HEK293T (cell line): Measurements from ENCODE around the gene TMEM229A.

Source experiments
- ARNT ChIP-seq: fragments of 450-650 bp; IDR thresholded peaks from 2 replicates; pipeline ENCODE4 v1.6.1; 2017; ENCODE audit warnings: mild to moderate bottlenecking
- BHLHE40 ChIP-seq: fragments of 450-650 bp; IDR thresholded peaks from 2 replicates; pipeline ENCODE4 v1.6.1; 2016; ENCODE audit warnings: mild to moderate bottlenecking, moderate library complexity, borderline replicate concordance
- ELF4 ChIP-seq: fragments of 450-650 bp; IDR thresholded peaks from 2 replicates; pipeline ENCODE4 v1.6.1; 2017; ENCODE audit warnings: antibody characterized with exemption
- FOXA1 ChIP-seq: fragments of 450-650 bp; IDR thresholded peaks from 2 replicates; pipeline ENCODE4 v1.6.1; 2016; ENCODE audit warnings: mild to moderate bottlenecking
- FOXK2 ChIP-seq: fragments of 450-650 bp; IDR thresholded peaks from 2 replicates; pipeline ENCODE4 v1.6.1; 2016; ENCODE audit warnings: mild to moderate bottlenecking
- HDGF ChIP-seq: fragments of 450-650 bp; IDR thresholded peaks from 2 replicates; pipeline ENCODE4 v1.6.1; 2017; ENCODE audit warnings: antibody characterized with exemption, borderline replicate concordance
- NFRKB ChIP-seq: fragments of 450-650 bp; IDR thresholded peaks from 2 replicates; pipeline ENCODE4 v1.6.1; 2016; ENCODE audit warnings: mild to moderate bottlenecking, moderate library complexity
- PKNOX1 ChIP-seq: fragments of 450-650 bp; IDR thresholded peaks from 2 replicates; pipeline ENCODE4 v1.6.1; 2016
- SP1 ChIP-seq: fragments of 450-650 bp; IDR thresholded peaks from 2 replicates; pipeline ENCODE4 v1.6.1; 2017
- SUZ12 ChIP-seq: fragments of 450-650 bp; IDR thresholded peaks from 2 replicates; pipeline ENCODE4 v1.6.1; 2016; ENCODE audit warnings: mild to moderate bottlenecking
- ZNF384 ChIP-seq: fragments of 450-650 bp; IDR thresholded peaks from 2 replicates; pipeline ENCODE4 v1.6.1; 2016

GRCh38 chr7:124031919-124032318 lies 948 bp downstream of the TMEM229A start:
- TF ChIP-seq SUZ12 (no peak), ZNF384 (no peak), HDGF (no peak), ELF4 (no peak), BHLHE40 (no peak), PKNOX1 (no peak), ARNT (no peak), NFRKB (no peak), FOXK2 (no peak), SP1 (no peak), FOXA1 (no peak)
